Natural killer cell treated with Interleukin-12 subunit alpha and Interleukin-12 subunit beta and Interleukin-15 and Interleukin-18, amount 100 ng/mL, for 72 hours (primary cell): Measurements from ENCODE around the gene DPF3. TPM values are rescaled to one million over a fixed set of nuclear protein-coding genes. Genes with fewer than 3 reads are reported as not detected.
"Not testable (repeated sequence)": the region's sequence is repeated elsewhere in the genome, so short reads cannot be mapped to it uniquely, and the experiment has no call there.

Experiments
- ATAC-seq, 2 donors: fragments of 150-1000 bp; cut with Tn5 transposase in 1 of 2; sonication (Bioruptor Pico), chemical (Tn5 transposase) in 1 of 2; 2 replicates each; pipeline ENCODE4 v1.10.0; 2021
- DNase-seq: peaks from one replicate; pipeline ENCODE4 v3.0.0; 2022; ENCODE audit warnings: low spot score
- H3K27ac Mint-ChIP-seq, 2 donors: 1 replicate in 1 of 2; 2 replicates in 1 of 2; pipeline ENCODE4 v1.8.0; 2022; ENCODE audit warnings: mixed read lengths in 2 of 2, mild to moderate bottlenecking in 1 of 2, moderate library complexity in 1 of 2
- H3K27me3 Mint-ChIP-seq, 2 donors: 1 replicate in 1 of 2; 2 replicates in 1 of 2; pipeline ENCODE4 v1.8.0; 2022; ENCODE audit warnings: mixed read lengths in 2 of 2
- H3K36me3 Mint-ChIP-seq: one replicate; pipeline ENCODE4 v1.8.0; 2022; ENCODE audit warnings: mixed read lengths
- H3K4me1 Mint-ChIP-seq, 2 donors: 1 replicate in 1 of 2; 2 replicates in 1 of 2; pipeline ENCODE4 v1.8.0; 2022; ENCODE audit warnings: low read depth in 2 of 2, mixed read lengths in 2 of 2, mild to moderate bottlenecking in 1 of 2
- H3K4me3 Mint-ChIP-seq: one replicate; pipeline ENCODE4 v1.8.0; 2022; ENCODE audit warnings: mixed read lengths
- H3K9me3 Mint-ChIP-seq: 2 replicates; pipeline ENCODE4 v1.8.0; 2022; ENCODE audit warnings: mixed read lengths
- total RNA-seq, 2 donors: library from RNA; stranded (reverse); gene quantifications; one replicate each; pipeline ENCODE4 v1.2.3, GENCODE V29; 2022

Gene DPF3
- total RNA-seq, 2 donors from 2014 or later, result 11.8 to 13.2 TPM

DNA sequence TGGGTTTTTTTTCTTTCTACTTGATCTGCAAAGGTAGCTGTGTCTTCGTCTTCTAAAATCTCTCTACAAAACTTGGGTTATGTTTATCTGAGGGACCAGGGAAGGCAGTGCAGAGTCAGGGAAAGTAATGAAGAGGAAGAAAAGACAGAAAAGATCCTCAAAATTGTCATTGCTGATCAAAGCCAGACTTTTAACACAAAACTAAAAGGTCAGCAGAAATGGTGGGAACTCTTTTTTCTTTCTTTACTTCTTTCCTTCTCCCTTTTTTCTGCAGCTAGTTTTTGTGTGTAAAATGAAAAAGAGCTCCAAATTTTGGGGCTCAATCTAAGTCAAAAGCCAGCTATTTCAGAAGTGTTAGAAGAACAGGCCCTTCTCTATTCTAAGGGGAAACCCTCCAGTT is 11.9 kb downstream of the DPF3 start:
- ATAC-seq, result no peak
- H3K27ac Mint-ChIP-seq, result peak overlapping the region in 1 of 2 donors; percentile 96
- peaks cover under 1% of the 10 kb centered on the region for H3K9me3 Mint-ChIP-seq
- no peak for DNase-seq
- peaks cover 45 to 56% of the 10 kb centered on the region in 2 donors for H3K4me1 Mint-ChIP-seq
- H3K27me3 Mint-ChIP-seq, result peaks cover 0 to under 1% of the 10 kb centered on the region in 2 donors
- H3K4me3 Mint-ChIP-seq, result peak overlapping the region; percentile 26
- peaks cover 10% of the 10 kb centered on the region for H3K36me3 Mint-ChIP-seq

DNA sequence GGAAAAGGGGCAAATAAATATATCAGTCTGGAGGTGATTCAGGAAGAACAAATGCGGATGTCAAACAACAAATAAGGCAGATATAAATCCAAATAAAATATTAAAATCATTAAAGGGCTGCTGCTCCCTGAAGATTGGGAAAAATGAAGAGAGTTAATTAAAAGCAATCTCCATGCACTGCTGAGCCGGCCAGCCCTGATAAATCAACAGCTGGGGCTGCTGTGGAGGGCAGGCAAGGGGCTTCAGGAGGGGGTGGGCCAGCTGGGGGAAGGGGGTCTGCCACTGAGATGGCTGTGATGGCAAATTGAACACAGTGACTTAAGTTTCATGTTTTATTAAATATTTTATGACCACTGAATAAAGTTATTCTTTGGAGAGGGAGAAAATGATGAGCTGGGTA is 12.4 kb downstream of the DPF3 start:
- DNase-seq, result no peak
- peak overlapping the region; percentile 66 to 96 for H3K27ac Mint-ChIP-seq
- H3K27me3 Mint-ChIP-seq, result no peaks in the 10 kb centered on the region
- peak overlapping the region; percentile 80 for H3K4me3 Mint-ChIP-seq
- H3K4me1 Mint-ChIP-seq, result peaks cover 45 to 58% of the 10 kb centered on the region in 2 donors
- no peak for ATAC-seq
- H3K9me3 Mint-ChIP-seq, result no peaks in the 10 kb centered on the region
- H3K36me3 Mint-ChIP-seq, result peaks cover 10% of the 10 kb centered on the region

DNA sequence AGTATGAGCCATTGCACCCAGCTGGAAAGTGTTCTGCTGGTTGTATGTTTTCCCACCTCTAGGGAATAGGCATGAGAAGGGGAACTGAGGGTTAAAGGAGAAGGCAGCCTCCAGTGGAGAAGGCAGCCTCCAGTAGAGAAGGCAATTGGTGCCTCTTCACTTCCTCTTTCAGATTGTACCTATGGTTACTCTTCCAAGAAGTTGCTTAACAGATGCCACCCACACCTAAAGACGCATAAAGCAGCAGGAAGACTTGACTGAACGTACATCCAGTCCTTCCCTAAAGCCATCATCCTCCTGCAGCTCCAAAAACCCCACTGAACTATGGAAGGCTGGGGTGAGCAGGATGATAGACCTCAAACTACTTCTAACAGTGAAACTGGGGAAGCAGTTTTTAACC is 13.1 kb downstream of the DPF3 start:
- Mint-ChIP-seq H3K27me3 (no peaks in the 10 kb centered on the region), H3K27ac (peak overlapping the region; percentile 66 to 96), H3K9me3 (no peaks in the 10 kb centered on the region), H3K36me3 (peaks cover 10% of the 10 kb centered on the region), H3K4me1 (peaks cover 45 to 57% of the 10 kb centered on the region in 2 donors), H3K4me3 (peak overlapping the region; percentile 80)
- DNase-seq (peak; percentile 61), ATAC-seq (no peak)

DNA sequence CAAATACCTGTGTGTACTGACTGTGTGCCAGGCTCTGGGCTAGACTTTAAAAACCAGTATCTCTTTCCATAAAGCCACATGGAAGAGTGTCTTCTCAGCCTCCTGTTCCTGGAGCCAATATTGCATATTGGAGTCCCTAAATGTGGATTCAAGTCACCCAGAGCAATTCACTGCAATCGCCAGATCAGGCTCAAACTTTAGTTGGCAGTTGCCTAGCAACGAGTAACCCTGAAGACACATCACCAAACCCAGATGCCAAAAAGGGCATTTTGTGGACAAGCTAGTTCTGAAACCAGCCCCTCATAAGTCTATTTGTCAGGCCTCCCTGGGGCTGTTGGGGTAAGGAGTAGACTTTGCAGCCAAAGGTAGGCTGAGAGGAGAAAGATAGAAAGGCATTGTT is 13.7 kb downstream of the DPF3 start:
- H3K36me3 Mint-ChIP-seq, result peaks cover 10% of the 10 kb centered on the region
- peak; percentile 6 for DNase-seq
- H3K9me3 Mint-ChIP-seq, result no peaks in the 10 kb centered on the region
- ATAC-seq, result no peak
- H3K4me3 Mint-ChIP-seq, result peak overlapping the region; percentile 59
- H3K27ac Mint-ChIP-seq, result peak overlapping the region; percentile 46 to 96
- H3K4me1 Mint-ChIP-seq, result peaks cover 45 to 54% of the 10 kb centered on the region in 2 donors
- no peaks in the 10 kb centered on the region for H3K27me3 Mint-ChIP-seq

DNA sequence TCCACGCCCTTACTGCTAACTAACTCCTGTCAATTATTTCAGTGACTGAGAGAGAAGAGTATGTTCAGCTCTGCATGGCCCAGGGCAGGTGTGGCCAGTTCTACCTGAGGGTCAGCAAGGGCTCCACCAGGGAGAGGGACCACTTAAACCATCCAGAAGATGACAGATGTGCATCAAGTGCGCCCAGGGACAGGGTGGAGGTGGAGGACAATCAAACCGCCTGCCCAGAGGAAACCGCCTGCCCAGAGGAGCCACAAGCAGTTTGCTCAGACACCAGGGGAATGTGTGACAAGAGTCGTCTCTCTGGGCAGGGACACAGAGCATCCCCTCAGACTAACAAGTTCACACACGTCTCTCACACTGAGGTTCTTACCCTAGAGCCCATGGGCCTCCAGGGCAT is 14.5 kb downstream of the DPF3 start:
- DNase-seq (no peak), ATAC-seq (no peak)
- no peaks in the 10 kb centered on the region for H3K27me3 Mint-ChIP-seq
- H3K4me1 Mint-ChIP-seq, result peaks cover 44 to 52% of the 10 kb centered on the region in 2 donors
- no peaks in the 10 kb centered on the region for H3K9me3 Mint-ChIP-seq
- peak overlapping the region; percentile 59 for H3K4me3 Mint-ChIP-seq
- H3K36me3 Mint-ChIP-seq, result peaks cover 10% of the 10 kb centered on the region
- peak overlapping the region; percentile 46 to 96 for H3K27ac Mint-ChIP-seq

DNA sequence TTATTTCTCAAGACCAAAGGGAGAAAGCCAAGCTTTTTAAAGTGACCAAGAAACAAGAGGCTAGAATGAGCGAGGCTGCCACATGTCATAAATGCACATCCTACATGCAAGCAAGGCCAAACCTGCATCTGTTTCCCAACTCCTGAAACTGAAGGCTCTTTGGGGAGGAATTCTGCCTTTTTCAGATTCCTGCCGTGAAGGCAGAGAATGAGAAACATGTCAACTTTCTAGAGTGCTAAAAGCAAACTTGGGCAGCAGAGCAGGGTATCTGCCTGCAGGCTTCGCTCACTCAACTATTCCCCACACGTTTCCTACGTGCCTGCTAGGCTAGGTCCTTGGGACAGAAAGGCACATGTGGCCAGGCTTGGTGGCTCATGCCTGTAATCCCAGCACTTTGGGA is 15.2 kb downstream of the DPF3 start:
- peaks cover 10% of the 10 kb centered on the region for H3K36me3 Mint-ChIP-seq
- no peaks in the 10 kb centered on the region for H3K9me3 Mint-ChIP-seq

DNA sequence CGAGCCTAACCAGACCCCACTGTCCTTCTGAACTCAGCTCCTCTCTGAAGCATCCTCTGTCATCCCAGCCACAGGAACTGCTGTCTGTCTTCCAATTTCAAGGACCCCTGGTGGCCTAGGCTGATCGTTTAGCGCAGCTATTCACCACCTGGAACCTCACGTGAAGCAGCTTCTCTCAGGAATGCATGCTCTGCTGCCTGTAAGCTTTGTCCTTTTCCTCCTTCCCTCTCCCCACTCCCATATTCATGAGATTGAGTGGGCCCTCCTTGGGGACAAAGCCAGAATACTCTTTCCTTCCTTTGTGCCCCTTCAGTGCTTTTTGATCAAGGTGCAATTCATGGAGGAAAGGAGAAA is 17.2 kb downstream of the DPF3 start:
- Mint-ChIP-seq H3K4me1 (peaks cover 22 to 32% of the 10 kb centered on the region in 2 donors), H3K4me3 (no peak overlapping the region), H3K36me3 (peaks cover 14% of the 10 kb centered on the region), H3K27me3 (no peaks in the 10 kb centered on the region), H3K27ac (peak overlapping the region in 1 of 2 donors; percentile 63), H3K9me3 (no peaks in the 10 kb centered on the region)
- ATAC-seq (no peak), DNase-seq (no peak)

More for the DNA sequence above, 15.2 kb downstream of the DPF3 start:
- H3K4me3 Mint-ChIP-seq, result no peak overlapping the region
- H3K4me1 Mint-ChIP-seq, result peaks cover 37 to 45% of the 10 kb centered on the region in 2 donors
- no peak for DNase-seq
- no peak for ATAC-seq
- no peaks in the 10 kb centered on the region for H3K27me3 Mint-ChIP-seq
- H3K27ac Mint-ChIP-seq, result peak overlapping the region in 1 of 2 donors; percentile 96

DNA sequence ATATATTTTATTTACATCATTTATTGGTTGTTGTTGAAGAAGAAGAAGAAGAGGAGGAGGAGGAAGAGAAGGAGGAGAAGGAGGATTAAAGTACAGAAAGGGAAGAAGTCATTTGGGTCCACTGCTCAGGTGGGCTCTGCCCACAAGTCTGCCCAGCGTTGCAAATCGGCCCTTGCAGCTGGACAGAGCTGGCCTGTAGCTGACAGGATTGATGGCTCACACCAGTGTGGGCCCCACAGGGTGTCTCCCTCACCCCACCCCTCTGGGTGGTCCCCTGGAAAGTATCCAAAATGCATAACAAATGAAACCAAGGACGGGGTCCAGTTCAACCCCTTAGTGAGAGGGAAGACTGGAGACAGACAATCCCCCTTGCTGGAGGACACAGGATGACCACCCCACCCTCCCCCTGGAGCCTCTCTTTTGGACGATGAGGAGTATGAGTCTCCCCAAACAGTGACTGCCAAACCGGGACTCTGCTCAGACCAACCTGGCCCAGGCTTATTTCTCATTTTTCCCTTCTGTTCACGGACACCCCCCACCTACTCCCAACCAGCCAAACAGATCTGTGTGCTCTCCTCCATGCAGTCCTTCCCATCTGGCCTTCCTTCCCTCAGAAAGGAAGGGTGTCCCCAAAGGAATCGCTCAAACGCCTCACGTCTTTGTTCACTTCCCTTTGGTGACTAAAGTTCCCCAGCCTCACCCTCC is 17.7 kb downstream of the DPF3 start:
- Mint-ChIP-seq H3K27me3 (no peaks in the 10 kb centered on the region), H3K36me3 (peaks cover 12% of the 10 kb centered on the region), H3K4me1 (peaks cover 19 to 28% of the 10 kb centered on the region in 2 donors), H3K27ac (peak overlapping the region in 1 of 2 donors; percentile 63), H3K4me3 (no peak overlapping the region), H3K9me3 (no peaks in the 10 kb centered on the region)
- DNase-seq (no peak), ATAC-seq (peak in 1 of 2 donors; percentile 36)

DNA sequence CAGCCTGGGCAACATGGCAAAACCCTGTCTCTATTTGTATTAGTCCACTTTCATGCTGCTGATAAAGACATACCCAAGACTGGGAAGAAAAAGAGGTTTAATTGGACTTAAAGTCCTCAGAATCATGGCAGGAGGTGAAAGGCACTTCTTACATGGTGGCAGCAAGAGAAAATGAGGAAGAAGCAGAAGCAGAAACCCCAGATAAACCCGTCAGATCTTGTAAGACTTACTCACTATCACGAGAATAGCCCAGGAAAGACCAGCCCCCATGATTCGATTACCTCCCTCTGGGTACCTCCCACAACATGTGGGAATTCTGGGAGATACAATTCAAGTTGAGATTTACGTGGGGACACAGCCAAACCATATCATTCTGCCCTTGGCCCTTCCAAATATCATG is 23.0 kb downstream of the DPF3 start:
- not testable (repeated sequence) for H3K27me3 Mint-ChIP-seq, H3K4me1 Mint-ChIP-seq, H3K27ac Mint-ChIP-seq, H3K36me3 Mint-ChIP-seq, DNase-seq, H3K4me3 Mint-ChIP-seq, ATAC-seq, H3K9me3 Mint-ChIP-seq

DNA sequence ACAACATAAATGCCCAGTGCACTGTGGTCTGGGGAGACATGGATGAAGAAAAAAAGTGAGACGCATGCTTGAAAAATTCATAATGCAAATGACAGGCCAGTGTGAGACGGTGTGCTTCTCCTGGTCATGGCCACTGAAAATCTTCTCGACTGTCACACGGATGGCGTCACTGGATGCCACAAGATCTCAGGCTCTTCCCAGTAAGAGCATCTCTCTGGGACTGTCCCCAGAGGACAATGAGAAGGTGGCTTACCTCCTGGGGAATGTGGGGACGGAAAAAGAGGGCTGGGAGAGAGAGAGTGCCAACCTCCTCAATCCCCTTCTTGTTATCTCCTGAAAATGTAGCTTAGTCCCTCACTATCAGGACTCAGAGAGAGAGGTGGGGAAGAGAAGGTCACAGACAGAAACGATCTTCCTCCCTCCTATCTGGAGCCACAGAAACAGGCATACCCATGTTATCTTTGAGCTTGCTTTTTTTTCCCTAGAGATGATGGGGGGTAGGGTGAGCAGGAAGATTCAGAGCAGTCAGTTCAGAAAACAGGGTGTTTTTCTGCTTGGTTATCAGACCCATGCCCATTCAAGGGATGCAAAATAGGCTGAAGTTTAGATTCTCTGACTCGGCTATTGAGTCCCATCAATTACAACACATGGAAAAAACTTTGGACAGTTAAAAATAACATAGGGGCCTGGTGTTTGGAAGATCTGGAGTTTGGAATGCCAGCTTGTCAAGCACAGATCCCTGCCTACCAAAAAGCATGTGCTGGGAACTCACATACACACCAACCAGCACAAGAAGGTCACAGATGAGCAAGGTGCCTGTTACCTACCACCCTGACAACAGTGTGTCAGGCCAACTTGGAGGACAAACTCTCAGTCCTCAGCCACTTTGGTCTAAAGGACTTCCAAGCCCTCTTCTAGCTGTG is 24.2 kb downstream of the DPF3 start:
- Mint-ChIP-seq H3K27me3 (no peaks in the 10 kb centered on the region), H3K4me1 (peaks cover 0 to 7% of the 10 kb centered on the region in 2 donors), H3K4me3 (no peak overlapping the region), H3K9me3 (no peaks in the 10 kb centered on the region), H3K36me3 (peaks cover 4% of the 10 kb centered on the region), H3K27ac (peak overlapping the region in 1 of 2 donors; percentile 2)
- DNase-seq (no peak), ATAC-seq (no peak)

DNA sequence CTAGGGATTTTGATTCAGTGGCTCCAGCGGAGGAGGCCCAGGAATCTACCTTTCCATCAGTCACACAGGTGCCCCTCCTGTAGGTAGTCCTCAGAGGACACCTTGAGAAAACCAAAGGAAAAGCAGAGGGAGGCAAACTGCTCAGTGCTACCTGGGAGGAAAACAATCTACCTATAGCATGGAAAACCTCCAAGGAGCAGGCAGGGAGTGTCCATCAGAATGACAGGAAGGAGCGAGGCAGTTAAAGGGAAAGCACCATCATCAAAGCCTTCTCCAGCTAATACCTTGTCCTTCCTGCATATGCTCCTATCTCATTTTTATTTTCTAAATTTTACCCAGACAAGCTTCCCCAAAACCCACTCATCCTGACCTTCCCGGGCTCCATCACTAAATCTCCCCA is 25.4 kb downstream of the DPF3 start:
- Mint-ChIP-seq H3K36me3 (peaks cover 4% of the 10 kb centered on the region), H3K9me3 (no peaks in the 10 kb centered on the region), H3K27me3 (no peaks in the 10 kb centered on the region), H3K4me1 (peaks cover 0 to 9% of the 10 kb centered on the region in 2 donors), H3K4me3 (no peak overlapping the region), H3K27ac (peak overlapping the region in 1 of 2 donors; percentile 2)
- DNase-seq (no peak), ATAC-seq (no peak)

DNA sequence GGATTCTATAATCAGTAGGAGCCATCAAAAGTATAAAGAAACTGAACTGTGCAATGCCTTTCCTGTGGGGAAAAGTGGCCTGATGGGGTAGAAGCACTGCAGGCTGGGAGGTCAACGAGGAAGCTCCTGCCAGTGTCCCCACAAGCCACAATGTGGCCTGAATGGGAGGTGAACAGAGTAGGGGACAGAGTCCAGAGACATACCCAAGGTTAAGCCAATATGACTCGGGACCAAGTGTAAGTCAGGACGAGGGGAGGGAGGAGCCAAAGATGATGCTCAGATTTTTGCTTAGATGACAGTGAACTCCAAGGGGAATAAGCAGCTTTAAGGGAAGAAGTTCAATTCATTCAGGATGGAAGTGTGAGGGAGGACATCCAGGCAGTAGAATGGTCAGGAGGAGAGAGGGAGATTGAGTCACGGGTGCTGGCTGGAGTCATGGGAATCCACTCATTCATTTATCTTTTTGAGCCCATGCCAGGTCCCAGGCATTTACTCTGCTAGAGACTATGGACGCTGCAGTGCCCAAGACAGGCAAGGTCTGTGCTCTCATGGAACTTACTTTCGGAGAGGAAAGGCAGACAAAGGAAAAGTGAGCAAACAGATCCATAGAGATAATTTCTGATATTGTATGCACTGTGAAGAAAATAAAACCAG is 29.1 kb downstream of the DPF3 start:
- Mint-ChIP-seq H3K4me3 (no peak overlapping the region), H3K27ac (no peak overlapping the region), H3K4me1 (peaks cover 14 to 20% of the 10 kb centered on the region in 2 donors), H3K36me3 (no peaks in the 10 kb centered on the region), H3K27me3 (peaks cover 6% of the 10 kb centered on the region in 2 donors), H3K9me3 (no peaks in the 10 kb centered on the region)
- ATAC-seq, result no peak
- no peak for DNase-seq

DNA sequence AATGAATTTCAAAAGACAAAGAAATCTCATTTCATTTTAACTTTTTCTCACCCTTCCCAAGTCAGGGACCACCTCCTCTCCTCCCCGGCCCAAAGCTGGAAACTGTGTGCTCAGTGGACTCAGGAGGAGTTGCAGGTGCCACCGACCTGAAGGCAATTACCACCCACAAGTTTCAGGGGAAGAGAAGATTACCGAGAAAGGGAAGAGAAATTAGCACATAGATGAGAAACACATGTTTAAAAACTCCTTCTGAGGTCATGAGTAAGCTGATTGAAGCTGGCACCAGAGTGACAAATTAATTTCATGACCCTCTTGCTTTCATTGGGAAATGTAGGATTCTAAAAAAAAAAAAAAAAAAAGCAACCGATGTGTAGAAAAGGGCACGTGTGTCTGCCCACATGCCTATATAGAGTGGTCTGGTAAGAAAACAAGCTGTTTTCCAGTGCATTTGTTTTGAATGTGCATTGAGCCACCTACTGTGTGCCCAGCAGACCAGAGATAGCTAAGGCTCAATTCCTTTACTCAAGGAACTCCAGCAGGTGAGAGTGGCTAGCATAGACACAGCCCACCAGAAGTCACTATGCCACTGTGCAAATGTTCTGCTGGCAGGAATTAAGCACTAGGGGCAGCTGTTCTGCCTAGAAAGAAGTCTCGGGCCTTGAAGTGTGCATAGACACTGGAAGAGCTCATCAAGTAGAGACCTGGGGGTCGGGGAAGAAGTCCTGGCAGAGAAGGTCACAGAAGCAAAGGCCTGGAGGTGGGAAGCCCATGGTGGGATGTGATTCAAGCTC is 30.5 kb downstream of the DPF3 start:
- Mint-ChIP-seq H3K27me3 (peaks cover 6% of the 10 kb centered on the region in 2 donors), H3K4me1 (peaks cover 14 to 16% of the 10 kb centered on the region in 2 donors), H3K9me3 (no peaks in the 10 kb centered on the region), H3K36me3 (no peaks in the 10 kb centered on the region), H3K4me3 (no peak overlapping the region), H3K27ac (no peak overlapping the region)
- ATAC-seq (no peak), DNase-seq (no peak)
